NCI-H2107 (cell line): ENCODE measurements around the gene RASGEF1C.
"Not testable (repeated sequence)": the region's sequence is repeated elsewhere in the genome, so short reads cannot be mapped to it uniquely, and the experiment has no call there.

Experiments
- DNase-seq: peaks from one replicate; lab custom pipeline; 2025; lab: John Stamatoyannopoulos, UW

The RASGEF1C gene

GRCh38 chr5:180210961-180211760 lies 2.1 kb upstream of the RASGEF1C start:
- DNase-seq, result no peak

DNA sequence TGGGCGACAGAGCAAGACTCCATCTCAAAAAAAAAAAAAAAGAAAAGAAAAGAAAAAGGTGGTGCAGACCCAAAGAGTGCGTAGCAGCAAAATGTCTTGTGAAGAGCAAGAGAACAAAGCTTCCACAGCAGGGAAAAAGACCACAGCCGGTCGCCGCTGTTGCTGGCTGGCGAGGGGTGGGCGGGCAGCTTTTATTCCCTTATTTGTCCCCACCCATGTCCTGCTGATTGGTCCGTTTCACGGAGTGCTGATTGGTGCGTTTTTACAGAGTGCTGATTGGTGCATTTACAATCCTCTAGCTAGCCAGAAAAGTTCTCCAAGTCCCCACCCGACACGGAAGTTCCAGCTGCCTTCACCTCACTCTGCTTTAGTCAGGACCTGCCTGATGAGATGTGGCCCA lies 1.1 kb upstream of the RASGEF1C start:
- DNase-seq, result not testable (repeated sequence)

GRCh38 chr5:180208435-180209081 lies 453 bp downstream of the RASGEF1C start:
- no peak for DNase-seq

- no peak for DNase-seq
These were observed 975 bp downstream of the RASGEF1C start for GRCh38 chr5:180208038-180208434.

- DNase-seq, result no peak
These were observed 1.4 kb downstream of the RASGEF1C start for GRCh38 chr5:180207593-180207992.

GRCh38 chr5:180206993-180207392 lies 2.0 kb downstream of the RASGEF1C start:
- DNase-seq, result no peak

DNA sequence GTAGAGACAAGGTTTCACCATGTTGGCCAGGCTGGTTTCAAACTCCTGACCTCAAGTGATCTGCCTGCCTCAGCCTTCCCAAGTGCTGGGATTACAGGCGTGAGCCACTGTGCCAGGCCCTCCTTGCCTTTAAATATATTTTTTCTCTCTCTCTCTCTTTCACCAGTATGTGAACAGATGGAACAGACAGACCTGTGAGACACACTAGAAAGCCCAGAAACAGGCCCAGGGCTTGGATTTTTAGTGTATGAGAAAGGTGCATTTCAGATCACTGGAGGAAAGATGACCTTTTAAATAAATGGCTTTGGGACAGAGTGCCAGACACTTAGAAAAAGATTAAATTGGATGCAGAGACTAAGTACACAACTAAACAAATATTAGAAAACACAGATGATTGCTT lies 3.1 kb downstream of the RASGEF1C start:
- DNase-seq, result no peak

GRCh38 chr5:180204276-180204819 lies 4.7 kb downstream of the RASGEF1C start:
- no peak for DNase-seq

DNA sequence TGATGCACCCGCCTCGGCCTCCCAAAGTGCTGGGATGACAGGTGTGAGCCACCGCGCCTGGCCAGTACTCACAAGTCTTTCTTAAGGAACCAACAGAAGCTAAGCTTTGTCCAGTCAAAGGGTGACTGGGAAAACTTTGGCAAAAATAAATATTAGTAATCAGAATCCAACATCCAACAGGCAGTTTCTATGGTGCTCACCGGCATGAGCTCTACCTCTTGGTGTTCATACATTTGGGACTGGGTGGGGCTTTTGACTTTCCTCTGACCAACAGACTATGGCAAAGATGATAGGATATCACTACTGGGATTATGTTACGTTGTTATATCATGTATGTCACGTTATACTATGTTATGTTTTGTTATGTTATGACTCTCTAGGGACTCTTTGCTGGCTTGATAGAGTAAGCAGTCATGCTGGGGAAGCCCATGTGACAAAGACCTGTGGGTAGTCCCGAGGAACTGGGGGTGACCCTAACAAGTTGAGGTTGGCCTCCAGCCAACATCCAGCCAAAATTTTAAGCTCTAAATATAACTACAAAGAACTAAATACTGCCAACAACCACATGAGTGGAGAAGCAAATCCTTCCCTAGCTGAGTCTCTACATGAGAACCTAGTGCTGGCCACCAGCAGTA lies 6.0 kb downstream of the RASGEF1C start:
- DNase-seq, result no peak

GRCh38 chr5:180201051-180201987 lies 7.7 kb downstream of the RASGEF1C start:
- no peak for DNase-seq

- DNase-seq, result no peak
These were observed 9.6 kb downstream of the RASGEF1C start for GRCh38 chr5:180199390-180199789.

GRCh38 chr5:180198208-180198607 lies 10.8 kb downstream of the RASGEF1C start:
- no peak for DNase-seq

- DNase-seq, result no peak
These were observed 11.9 kb downstream of the RASGEF1C start for GRCh38 chr5:180197016-180197702.

- no peak for DNase-seq
These were observed 14.3 kb downstream of the RASGEF1C start for GRCh38 chr5:180194410-180195345.

- DNase-seq, result no peak
These were observed 15.1 kb downstream of the RASGEF1C start for GRCh38 chr5:180193749-180194375.

GRCh38 chr5:180191716-180192115 lies 17.3 kb downstream of the RASGEF1C start:
- DNase-seq, result no peak

DNA sequence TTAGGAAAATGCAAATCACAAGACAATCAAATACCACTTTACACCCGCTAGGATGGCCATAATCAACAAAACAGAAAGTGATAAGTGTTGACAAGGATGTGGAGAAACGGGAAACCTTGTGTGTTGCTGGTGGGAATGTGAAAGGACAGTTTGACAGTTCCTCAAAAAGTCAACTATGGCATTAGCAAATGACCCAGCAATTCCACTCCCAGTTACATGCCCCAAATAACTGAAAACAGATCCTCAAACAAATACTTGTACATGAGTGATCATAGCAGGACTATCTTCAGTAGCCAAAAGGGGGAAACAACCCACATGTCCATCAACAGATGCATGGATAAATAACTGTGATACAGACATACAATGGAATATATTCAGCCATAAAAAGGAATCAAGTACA lies 21.2 kb downstream of the RASGEF1C start:
- no peak for DNase-seq

DNA sequence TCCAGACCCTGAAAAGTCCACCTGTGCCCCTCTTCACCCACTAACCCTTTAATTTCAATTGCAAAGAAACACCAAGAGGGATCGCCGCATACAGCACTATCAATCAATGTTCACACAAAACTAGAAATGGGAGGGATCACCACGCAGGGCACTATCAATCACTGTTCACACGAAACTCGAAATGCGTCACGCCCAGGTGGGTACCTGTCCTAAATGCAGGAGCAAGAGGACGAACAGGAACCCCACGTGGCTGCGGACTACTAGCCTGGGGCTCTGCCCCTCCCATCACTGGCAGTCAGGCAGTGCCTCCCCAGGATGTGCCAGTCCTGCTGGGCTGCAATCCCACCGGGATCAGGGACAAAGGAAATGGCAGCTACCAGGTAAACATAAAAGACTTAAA lies 28.2 kb downstream of the RASGEF1C start:
- no peak for DNase-seq

DNA sequence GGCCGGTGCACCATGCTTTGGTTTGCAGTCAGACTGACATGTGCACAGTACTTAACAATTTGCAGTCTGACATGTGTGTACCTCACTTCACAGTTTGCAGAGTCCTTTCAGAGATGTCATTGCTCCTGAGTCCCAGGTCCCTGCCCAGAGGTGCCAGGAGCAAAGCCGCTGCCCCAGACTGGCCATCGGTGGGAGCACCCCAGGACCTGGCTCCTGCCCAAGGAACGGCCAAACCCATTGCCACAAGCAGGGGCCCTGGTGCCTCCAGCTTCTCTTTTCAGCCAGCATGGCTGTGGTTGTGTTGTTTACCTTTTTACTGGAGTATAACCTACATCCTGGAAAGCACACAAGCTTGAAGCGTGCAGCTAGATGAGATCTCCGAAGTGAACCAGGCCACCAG lies 28.6 kb downstream of the RASGEF1C start:
- no peak for DNase-seq
